Stimulated activated CD8-positive, alpha-beta memory T cell treated with anti-CD3 and anti-CD28 coated beads, Interleukin-15, amount 100 ng/mL, for 1 hour (primary cell): ENCODE measurements around the gene EFNA1.
A peak's percentile ranks its signal among the peaks of the same experiment; 100 is the strongest.

ENCODE experiments used
- DNase-seq: peaks from one replicate; pipeline ENCODE4 v3.0.0-alpha.2; 2020; ENCODE audit warnings: low read depth

Gene EFNA1

DNA sequence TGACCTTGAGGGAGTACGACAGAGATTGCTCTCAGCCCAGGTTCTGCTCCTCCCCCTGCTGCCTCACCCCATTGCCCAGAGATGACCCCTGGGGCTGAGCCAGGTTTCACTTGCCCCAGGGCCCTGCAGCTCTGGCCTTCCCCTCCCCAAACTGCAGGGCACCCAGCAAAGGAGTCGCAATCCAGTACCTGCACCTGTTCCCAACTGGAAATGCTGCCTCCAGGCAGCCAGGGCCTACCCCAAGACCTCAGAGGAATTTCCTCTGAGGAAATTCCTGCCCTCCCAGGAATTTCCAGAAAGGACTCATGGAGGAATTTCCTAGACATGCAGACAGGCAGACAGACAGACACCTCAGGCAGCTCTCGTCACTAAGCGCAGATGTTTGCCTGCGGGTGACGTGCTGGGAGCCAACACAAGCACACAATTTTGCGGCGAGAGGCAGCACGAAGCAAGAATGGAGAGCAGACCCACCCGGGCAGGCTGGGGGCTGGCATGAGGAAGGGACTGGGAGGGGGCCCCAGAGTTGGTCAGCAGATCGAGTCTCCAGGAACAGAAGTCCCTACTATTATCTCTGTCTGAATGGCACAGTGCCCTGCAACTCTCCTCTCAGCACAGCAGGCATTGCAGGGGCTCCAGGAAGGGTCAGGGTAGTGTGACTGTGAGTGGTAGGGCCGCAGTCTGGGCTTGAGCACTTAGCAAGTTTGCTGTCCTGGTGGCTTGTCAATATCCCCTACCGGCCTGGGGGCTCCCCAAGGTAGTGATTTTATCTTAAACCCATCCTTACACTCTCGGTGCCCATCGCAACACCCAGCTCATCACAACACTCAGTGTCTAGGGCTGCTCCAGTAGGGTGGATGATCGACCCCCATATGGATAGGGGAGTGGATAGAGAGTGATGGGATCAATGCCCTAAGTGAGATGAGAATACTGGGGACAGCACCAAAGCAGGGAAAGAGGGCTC is 2.9 kb upstream of the EFNA1 start:
- DNase-seq, result no peak

DNA sequence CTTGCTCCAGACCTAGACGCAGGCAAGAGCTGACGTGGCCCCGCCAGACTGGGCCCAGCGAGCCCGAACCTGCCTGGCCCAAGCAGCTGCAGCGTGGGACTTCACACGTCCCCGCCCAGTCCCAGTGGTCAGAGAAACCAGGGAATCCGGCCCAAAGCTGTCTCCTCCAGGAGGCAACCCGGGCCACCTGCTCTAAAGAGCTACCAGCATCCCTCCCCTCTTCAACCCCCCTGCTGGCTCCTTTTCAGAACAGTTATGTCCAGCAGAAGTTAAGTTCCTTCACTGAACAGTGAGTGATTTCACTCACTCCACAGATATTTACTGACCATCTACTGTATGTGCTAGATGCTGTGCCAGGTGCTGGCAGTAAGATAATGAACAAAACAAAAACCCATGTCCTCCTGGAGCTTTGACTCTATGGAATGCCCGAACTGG is 2.1 kb upstream of the EFNA1 start:
- DNase-seq, result no peak

DNA sequence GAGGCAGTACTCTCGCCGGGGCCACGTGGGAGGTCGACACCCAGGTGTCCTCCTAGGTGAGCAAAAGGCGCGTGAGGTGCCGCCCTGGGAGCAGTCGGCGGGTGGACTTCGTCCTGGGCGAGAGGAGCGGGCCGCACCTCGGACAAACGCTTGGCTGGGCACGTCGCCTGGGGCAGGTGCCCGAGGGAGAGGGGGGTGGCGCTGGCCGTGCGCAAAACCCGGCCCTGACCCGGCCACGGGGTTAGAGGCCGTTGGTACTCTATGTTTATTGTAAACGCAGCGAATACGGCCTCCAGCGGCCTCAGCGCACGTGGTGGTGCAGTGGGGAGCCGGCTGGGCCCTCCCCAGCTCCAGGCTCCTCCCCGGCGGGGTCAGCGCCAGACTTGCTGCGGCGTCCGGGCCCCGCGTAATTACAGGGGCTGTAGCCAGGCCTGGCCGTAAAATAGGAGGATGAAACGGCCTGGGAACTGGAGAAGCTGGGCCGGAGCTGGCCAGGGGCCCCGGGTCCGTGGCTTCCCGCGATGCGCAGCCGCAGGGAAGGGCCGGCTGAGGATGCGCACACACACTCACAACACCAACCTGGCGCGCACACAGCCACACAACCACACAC is 1.6 kb upstream of the EFNA1 start:
- no peak for DNase-seq

DNA sequence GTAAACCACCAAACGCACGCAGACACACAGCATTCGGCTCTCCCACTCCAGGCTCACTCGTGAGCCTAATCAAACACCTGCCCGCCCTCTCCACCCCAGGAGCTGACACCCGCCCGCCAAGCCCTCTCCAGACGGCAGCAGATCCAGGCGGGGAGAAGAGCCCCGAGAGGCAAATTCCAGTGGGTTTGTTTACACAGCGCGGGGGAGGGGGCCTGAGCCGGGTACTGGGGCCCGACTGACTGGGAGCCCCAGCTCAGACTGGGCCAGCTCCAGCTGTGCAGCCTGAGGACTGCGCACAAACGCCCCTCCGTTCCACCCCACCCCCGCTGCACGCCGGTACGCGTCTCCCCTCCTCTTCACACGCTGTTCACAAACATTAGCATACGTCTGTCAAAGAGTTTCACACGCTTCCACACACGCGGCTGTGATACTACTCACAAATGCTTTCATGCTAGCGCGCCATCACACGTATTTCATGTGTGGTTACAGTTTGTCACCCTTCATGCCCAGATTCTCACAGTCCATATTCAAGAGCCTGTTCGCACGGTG is 1.0 kb upstream of the EFNA1 start:
- no peak for DNase-seq

DNA sequence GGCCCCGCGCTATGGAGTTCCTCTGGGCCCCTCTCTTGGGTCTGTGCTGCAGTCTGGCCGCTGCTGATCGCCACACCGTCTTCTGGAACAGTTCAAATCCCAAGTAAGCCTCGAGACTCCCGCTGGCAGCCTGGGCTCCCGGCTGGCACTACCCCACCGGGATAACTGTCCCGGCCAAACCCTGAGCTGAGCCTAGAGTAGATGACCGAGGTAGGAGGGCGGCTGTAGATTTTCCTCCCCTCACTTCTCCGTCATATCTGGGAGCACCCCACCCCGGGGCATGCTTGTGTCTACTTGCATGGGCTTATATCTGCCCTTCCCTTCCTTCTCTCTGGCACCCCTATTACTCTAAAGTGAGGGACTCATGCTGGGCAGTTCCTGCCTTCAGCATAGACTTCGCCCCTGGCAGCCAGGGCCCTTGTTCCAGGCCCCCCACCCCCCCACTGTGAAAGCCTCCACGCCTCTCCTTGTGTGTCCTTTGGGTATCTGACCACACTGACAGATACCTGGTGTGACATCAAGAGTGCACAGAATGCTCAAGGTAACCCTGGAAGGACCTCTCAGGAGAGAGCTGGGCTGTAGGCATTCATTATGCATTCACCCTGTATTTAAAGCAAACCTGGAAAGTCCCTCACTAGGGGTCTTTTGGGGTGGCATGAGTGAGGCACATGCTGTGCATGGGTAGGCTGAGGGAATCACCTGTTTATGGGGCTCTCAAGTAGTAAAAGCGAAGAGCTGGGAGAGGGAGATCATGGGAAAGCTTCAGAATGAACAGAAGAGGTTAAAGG is 485 bp downstream of the EFNA1 start:
- DNase-seq, result no peak

DNA sequence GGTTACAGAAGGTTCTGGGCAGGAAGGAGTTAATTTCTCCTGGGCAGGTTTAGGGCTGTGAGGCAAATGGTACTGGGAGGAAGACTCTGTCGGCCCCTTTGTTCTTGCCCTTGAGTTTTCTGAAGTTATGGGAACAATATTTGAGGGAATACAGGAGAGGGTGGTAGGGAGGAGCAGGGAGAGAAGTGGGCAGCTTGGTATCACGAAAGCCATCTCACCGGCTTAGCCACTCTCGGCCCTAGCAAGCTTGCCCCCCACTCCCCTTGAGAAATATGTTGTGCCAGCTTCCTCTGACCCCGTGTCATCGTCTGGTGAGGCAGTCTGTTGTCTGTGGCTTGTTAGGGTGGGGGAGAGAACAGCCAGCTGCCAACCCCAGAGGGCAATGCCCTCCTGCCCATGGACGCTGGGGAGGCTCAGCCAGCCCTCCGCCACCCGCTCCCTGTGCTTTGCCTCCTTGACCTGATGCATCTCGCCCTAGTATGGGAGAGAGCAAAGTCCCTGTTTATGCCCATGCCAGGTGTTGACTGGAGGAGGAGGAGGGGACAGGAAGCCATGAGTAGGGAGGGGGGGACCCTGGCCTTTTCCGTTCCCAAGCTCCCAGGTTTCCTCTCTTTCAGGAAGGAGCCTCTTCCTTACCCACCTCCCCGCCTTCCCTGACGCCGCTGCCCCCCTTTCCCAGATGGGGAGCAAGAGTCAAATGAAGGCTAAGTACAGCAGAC is 1.2 kb downstream of the EFNA1 start:
- no peak for DNase-seq

DNA sequence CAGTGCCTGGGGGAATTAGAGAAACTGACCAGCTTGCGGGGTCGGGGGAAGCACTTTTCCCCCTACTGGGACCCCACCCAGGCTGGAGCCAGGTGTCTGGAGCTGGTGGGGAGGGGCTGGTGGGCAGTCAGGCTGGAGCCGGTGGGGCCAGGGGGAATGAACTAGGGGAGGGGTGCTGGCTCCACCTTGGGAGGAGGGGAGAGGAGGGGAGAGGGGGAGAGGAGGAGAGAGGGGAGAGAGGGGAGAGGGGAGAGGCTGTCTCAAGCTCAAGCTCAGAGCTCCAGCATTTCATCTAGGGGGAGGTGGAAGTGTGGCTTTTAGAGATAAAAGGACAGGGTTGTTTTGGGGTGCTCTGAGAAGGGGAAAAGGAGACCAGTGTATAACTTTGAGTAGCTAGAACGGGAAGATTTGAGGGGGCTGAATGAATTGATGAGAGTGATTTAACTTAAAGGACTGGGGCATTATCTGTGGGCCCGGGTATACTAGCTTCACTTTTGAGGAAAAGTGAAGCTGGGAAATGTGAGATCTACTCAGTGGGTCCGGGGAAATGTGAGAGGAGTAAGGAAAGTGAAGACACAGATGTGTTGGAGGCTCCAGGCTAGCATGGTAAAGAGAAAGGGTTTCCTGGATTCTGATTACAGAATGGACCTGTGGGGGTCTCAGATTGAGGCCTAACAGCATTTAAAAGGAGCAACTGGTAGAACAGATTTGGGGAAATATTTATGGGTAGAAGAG is 2.8 kb downstream of the EFNA1 start:
- DNase-seq, result no peak

DNA sequence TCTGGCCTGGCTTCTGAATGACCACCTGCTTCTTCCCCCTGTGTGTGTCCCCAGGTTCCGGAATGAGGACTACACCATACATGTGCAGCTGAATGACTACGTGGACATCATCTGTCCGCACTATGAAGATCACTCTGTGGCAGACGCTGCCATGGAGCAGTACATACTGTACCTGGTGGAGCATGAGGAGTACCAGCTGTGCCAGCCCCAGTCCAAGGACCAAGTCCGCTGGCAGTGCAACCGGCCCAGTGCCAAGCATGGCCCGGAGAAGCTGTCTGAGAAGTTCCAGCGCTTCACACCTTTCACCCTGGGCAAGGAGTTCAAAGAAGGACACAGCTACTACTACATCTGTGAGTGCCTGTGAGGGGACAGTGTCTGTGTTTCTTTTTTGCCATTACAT is 3.6 kb downstream of the EFNA1 start:
- DNase-seq, result no peak

DNA sequence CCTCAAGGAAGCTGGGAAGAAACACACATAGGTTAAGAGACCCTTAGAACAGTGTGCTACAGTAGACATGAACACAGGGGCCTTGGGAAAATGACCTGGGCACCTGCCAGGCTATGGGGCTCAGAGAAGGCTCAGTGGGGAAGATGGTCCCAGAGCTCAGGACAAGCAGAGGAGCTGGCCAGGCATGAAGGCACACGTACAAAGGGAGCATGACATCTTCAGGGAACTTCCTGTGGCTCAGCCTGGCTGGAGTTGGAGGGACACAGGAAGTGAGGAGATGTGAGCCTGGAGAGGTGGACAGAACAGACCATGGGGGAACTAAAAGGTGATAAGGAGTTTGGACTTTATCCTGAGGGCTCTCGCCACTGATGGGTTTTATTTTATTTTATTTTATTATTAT is 4.2 kb downstream of the EFNA1 start:
- no peak for DNase-seq

DNA sequence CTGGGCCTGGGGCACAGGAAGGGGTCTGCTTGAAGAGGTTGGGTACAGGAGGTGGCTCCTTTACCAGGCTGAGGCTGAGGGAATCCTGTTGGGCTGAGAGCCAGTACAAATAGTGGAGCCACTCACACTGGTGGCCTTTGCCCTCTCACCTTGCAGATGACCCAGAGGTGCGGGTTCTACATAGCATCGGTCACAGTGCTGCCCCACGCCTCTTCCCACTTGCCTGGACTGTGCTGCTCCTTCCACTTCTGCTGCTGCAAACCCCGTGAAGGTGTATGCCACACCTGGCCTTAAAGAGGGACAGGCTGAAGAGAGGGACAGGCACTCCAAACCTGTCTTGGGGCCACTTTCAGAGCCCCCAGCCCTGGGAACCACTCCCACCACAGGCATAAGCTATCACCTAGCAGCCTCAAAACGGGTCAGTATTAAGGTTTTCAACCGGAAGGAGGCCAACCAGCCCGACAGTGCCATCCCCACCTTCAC is 6.2 kb downstream of the EFNA1 start:
- no peak for DNase-seq

DNA sequence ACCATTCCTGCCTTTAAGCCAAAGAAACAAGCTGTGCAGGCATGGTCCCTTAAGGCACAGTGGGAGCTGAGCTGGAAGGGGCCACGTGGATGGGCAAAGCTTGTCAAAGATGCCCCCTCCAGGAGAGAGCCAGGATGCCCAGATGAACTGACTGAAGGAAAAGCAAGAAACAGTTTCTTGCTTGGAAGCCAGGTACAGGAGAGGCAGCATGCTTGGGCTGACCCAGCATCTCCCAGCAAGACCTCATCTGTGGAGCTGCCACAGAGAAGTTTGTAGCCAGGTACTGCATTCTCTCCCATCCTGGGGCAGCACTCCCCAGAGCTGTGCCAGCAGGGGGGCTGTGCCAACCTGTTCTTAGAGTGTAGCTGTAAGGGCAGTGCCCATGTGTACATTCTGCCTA is 6.6 kb downstream of the EFNA1 start:
- DNase-seq, result no peak

DNA sequence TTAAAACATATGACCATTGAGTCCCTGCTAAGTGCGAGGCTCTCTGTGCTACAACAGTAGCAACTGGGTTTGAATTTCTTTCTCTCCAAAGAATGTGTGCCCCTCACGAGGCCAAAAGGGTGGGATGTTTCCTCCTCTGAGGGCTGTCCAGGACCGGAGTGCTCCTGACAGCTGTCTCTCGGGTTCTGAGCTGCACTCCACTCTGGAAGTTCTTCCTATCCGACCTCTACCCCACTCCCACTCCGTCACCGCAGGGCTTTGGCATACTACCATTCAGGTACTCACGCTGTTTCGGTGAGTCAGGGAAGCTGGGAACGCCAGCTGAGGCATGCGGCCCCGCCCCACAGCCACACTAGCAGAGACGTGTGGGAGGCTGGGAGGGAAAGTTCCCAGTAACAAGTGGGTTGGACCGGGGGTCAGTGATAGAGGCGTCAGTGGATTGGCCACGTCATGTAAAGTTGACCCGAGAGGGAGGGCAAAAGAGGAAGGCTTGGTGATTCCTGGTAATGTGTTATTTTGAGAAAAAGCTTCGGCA is 7.3 kb downstream of the EFNA1 start:
- DNase-seq, result no peak

DNA sequence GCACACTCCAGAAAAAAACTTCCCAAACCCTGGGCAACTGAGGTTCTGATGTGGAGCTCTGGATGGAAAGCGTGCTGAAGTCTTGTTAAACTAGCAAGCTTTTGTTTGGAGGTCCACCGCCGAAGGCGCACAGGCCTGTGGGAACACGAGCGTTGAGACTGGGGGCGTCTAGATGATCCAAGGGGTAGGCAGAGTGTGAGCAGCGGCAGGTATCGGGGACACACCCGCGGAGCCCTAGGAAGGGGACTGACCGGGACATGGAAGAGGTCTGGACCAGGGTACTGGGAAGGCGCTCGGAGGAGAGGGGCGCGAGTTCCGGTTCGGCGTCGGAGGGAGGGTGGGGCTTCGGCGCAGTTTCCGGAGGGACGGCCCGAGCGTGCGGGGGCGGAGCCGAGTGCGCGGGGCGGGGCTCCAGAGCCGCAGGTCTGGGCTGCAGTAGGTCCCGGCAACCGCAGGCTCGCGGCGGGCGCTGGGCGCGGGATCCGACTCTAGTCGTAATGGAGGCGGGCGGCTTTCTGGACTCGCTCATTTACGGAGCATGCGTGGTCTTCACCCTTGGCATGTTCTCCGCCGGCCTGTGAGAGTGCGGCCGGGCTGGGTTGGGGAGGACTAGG is 7.8 kb downstream of the EFNA1 start, which contains the start of gene SLC50A1:
Gene SLC50A1 (plus strand): TSS at position 438 of the 614 bp plus-strand sequence. CDS start 60 bp downstream, at position 498.
- peak; percentile 81 for DNase-seq

DNA sequence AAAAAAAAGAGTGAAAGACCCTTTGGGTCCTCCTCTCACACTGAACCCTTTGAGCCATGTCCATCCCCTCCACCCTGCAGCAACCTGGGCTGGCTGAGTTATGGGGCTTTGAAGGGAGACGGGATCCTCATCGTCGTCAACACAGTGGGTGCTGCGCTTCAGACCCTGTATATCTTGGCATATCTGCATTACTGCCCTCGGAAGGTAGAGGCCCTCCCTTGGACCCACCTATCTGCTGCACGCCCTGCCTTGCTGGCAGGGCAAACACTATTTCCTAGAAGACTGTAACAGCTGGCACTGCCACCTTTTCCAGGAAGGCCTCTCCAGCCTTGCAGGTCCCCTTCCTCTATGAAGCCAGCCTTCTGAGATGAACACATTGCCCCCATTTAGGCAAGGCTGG is 9.1 kb downstream of the EFNA1 start:
- no peak for DNase-seq

DNA sequence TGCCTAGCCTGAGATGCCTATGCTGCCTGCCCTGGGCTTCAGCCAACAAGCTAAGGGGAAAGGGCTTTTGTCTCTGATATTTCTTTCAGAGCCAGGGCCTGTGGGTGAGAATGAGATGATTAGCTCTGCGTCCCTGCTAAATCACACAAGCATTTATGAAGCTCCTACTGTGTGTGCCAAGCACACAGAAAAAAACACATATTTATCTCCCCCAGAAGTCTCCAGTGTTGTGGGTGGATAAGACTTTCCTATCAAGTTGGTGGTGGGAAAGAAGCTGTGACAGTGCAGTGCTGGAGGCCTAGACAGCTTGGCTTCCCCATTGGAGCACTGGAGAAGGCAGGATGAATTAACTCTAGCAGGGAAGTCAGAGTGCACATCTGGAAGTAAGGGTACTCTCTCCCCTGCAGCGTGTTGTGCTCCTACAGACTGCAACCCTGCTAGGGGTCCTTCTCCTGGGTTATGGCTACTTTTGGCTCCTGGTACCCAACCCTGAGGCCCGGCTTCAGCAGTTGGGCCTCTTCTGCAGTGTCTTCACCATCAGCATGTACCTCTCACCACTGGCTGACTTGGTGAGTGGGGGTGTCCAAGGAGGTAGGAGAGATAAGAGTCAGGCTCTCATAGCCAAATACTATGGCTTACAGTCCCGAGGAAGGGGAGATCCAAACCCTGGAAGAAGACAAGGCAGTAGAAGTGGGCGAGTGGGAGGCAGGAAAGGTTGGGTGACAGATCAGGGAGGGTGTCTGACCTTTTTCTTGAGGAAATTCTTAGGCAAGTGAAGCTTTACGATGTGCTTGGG is 9.7 kb downstream of the EFNA1 start:
- DNase-seq, result no peak

DNA sequence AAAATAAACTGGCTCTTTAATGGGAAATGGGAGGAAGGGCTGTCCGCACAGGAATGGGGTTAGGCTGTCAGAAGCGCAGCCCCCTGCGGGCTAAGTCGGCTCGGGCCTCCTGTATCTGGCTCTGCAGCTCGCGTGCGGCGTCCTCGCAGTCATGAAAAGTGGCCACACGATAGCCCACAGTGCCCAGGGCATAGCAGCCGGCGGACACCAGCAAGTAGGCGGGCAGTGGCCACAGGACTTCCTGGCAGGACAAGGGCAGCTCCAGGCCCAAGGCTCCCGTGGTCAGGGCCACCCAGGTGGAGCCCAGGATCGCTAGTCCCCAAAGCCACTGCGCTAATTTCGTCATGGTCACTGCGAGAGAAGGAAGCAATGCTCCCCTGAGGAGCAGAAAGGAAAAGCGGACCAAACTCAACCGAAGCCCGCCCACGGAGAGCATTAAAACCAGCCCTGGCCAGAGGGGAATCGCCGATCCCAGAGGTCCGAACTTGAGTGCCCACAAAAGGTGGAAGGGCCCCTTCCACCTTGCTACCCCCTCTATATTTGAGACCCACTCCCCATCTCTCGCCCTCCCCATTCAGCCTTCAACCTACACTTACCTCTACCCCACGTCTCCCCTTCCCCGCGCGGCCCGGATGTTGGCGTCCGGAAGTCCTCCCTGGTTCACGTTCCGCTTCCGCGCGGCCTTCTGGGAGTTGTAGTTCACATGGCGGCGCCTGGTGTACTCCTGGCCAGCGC is 12.4 kb downstream of the EFNA1 start, which contains the start of gene DPM3:
Gene DPM3 (minus strand): TSS at position 637 of the 735 bp plus-strand sequence. CDS start 291 bp downstream, at position 346.
- DNase-seq, result peak; percentile 81

DNA sequence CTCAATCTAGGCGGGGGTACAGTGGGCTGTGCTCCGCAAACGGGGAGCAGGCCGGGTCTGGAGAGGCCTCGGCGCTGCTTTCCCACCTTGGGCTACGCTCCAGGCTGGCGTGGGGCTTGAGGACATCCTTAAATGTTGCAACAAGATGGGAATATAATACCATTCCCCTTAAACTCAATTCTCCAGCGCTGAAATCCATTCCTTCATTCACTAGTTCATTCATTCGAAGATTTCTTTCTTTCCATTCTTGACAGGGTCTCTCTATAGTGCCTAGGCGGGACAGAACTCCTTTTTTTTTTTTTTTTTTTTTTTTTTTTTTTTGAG is 12.9 kb downstream of the EFNA1 start:
- no peak for DNase-seq

DNA sequence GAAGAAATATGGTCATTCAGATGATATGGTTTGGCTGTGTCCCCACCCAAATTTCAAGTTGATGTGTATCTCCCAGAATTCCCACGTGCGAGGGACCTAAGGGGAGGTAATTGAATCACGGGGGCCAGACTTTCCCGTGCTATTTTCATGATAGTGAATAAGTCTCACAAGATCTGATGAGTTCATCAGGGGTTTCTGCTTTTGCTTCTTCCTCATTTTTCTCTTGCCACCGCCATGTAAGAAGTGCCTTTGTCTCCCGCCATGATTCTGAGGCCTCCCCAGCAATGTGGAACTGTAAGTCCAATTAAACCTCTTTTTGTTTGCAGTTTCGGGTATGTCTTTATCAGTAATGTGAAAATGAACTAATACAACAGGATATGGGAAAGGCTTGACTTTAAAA is 14.1 kb downstream of the EFNA1 start:
- DNase-seq, result no peak
